Measurements from ENCODE around the gene SSBP3. TPM values are rescaled to one million over a fixed set of nuclear protein-coding genes. Genes with fewer than 3 reads are reported as not detected.

Gene SSBP3
- total RNA-seq, 1 experiment from 2014 or later, result 42.1 TPM

DNA sequence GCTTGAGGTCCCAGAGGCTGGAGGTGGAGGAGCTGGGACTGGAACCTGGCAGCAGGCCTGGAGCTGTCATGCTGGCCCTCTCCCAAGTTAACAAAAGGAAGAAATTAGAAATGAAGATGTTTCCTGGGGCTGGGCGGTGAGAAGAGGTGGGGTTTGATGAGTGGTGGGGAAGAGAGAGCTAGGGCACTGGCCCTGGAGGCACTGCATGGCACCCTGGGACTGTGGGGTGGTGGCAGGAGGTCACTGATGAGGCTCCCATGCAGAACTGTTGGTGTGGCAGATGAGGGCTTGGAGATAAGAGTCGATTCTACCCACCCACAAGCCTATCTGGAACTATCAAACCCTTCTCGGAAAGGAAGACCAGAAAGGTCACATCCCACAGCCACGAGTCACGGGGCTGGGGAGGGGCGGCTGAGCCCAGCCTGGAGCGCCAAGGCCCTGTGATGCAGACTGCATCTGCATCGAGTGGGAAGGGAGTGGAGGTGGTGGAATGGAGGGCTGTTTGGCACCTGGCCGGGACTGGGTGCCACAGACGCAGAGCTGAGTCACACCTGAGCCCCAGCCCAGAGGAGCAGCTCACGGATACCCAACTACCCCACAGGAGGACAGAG, 176.8 kb downstream of the SSBP3 start:
- Histone ChIP-seq H3K9me3 (no peaks in the 10 kb centered on the region), H3K36me3 (ENCODE audit: control insufficient read depth, insufficient read depth, low read length) (no peaks in the 10 kb centered on the region), H3K4me1 (peaks cover 13% of the 10 kb centered on the region), H3K27me3 (replicated peaks; ENCODE audit: control insufficient read depth, insufficient read depth, low read length) (no peaks in the 10 kb centered on the region), H3K4me3 (ENCODE audit: low read depth, low read length) (no peak overlapping the region)
- CTCF ChIA-PET, result no interaction called here
- BruUV-seq (replicated peaks), result no TSS peak
- Mint-ChIP-seq H3K36me3 (ENCODE audit: insufficient read depth, unreplicated experiment) (peaks cover 11% of the 10 kb centered on the region), H3K4me1 (ENCODE audit: low read depth, unreplicated experiment) (peaks cover 9% of the 10 kb centered on the region), H3K27ac (ENCODE audit: unreplicated experiment) (peak overlapping the region; percentile 65), H3K27me3 (ENCODE audit: insufficient read depth, unreplicated experiment) (no peaks in the 10 kb centered on the region), H3K4me3 (ENCODE audit: unreplicated experiment) (no peak overlapping the region), H3K9me3 (ENCODE audit: unreplicated experiment) (no peaks in the 10 kb centered on the region)
- peak; percentile 56 to 67 for DNase-seq
- POLR2A ChIA-PET, result no interaction called here
- intact Hi-C loops (cut with micrococcal nuclease; ENCODE audit: unreplicated experiment), result no loop called here
- TF ChIP-seq, protein P1, sequence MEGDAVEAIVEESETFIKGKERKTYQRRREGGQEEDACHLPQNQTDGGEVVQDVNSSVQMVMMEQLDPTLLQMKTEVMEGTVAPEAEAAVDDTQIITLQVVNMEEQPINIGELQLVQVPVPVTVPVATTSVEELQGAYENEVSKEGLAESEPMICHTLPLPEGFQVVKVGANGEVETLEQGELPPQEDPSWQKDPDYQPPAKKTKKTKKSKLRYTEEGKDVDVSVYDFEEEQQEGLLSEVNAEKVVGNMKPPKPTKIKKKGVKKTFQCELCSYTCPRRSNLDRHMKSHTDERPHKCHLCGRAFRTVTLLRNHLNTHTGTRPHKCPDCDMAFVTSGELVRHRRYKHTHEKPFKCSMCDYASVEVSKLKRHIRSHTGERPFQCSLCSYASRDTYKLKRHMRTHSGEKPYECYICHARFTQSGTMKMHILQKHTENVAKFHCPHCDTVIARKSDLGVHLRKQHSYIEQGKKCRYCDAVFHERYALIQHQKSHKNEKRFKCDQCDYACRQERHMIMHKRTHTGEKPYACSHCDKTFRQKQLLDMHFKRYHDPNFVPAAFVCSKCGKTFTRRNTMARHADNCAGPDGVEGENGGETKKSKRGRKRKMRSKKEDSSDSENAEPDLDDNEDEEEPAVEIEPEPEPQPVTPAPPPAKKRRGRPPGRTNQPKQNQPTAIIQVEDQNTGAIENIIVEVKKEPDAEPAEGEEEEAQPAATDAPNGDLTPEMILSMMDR (IDR thresholded peaks at IDR 0.05; ENCODE audit: insufficient read depth in 1 of 2, low read depth in 1 of 2, low read length in 1 of 2, severe bottlenecking in 1 of 2, unreplicated experiment in 1 of 2), result no peak

DNA sequence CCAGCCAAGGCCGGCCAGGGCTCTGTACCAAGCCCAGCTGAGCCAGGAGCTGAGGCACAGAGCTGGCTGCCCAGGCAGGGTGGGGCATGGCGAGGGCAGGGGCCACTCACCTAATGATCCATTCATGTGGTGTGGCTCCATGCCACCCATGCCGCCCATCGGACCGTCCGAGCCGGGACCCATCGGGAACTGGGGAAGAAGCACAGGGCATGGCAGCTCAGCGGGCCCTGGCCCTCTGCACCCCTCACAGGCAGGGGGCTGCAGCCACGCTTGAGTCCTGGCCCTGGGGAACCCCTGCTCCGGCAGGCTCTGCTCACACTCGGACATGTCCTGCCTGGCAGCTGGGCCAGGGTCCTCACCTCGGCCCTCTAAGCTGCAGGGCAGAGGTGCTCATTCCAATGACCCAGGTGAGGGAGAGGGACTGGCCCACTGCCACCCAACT, 177.5 kb downstream of the SSBP3 start:
- Mint-ChIP-seq H3K36me3 (ENCODE audit: insufficient read depth, unreplicated experiment) (peaks cover 17% of the 10 kb centered on the region), H3K9me3 (ENCODE audit: unreplicated experiment) (no peaks in the 10 kb centered on the region), H3K27ac (ENCODE audit: unreplicated experiment) (no peak overlapping the region), H3K4me1 (ENCODE audit: low read depth, unreplicated experiment) (peaks cover 9% of the 10 kb centered on the region), H3K4me3 (ENCODE audit: unreplicated experiment) (no peak overlapping the region), H3K27me3 (ENCODE audit: insufficient read depth, unreplicated experiment) (no peaks in the 10 kb centered on the region)
- TF ChIP-seq, protein P1 (IDR thresholded peaks at IDR 0.05; ENCODE audit: insufficient read depth in 1 of 2, low read depth in 1 of 2, low read length in 1 of 2, severe bottlenecking in 1 of 2, unreplicated experiment in 1 of 2), result no peak
- no peak for DNase-seq
- ChIA-PET POLR2A (no interaction called here), CTCF (no interaction called here)
- BruUV-seq (replicated peaks), result no TSS peak
- H3K36me3 ChIP-seq (ENCODE audit: control insufficient read depth, insufficient read depth, low read length), result no peaks in the 10 kb centered on the region
- H3K4me3 ChIP-seq (ENCODE audit: low read depth, low read length), result no peak overlapping the region
- no peaks in the 10 kb centered on the region for H3K27me3 ChIP-seq (replicated peaks; ENCODE audit: control insufficient read depth, insufficient read depth, low read length)
- peaks cover 13% of the 10 kb centered on the region for H3K4me1 ChIP-seq
- H3K9me3 ChIP-seq, result no peaks in the 10 kb centered on the region
- intact Hi-C loops (cut with micrococcal nuclease; ENCODE audit: unreplicated experiment), result no loop called here

DNA sequence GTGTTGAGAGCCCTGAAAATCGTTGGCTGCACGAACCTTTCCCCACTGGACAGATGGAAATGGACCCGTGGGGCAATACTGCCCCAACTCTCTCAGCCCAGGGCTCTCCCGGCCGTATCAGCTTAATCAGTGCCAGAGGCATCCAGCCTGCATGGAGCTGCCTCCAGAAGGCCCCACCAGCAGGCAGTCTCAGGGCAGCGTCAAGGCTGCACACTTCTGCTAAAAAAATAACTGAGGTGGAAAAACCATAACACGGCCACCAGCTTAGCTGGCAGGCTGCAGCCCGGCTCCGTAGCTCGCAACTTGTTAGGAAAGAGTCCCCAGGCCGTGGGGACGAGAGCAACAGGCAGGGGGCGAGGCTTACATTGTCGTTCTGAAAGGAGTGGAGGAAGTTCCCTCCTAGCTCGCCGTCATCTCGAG, 178.3 kb downstream of the SSBP3 start:
- no peak for DNase-seq
- no TSS peak for BruUV-seq (replicated peaks)
- Mint-ChIP-seq H3K4me1 (ENCODE audit: low read depth, unreplicated experiment) (peaks cover 9% of the 10 kb centered on the region), H3K27me3 (ENCODE audit: insufficient read depth, unreplicated experiment) (no peaks in the 10 kb centered on the region), H3K36me3 (ENCODE audit: insufficient read depth, unreplicated experiment) (peaks cover 20% of the 10 kb centered on the region), H3K27ac (ENCODE audit: unreplicated experiment) (peak overlapping the region; percentile 35), H3K9me3 (ENCODE audit: unreplicated experiment) (no peaks in the 10 kb centered on the region), H3K4me3 (ENCODE audit: unreplicated experiment) (no peak overlapping the region)
- Histone ChIP-seq H3K4me1 (peaks cover 13% of the 10 kb centered on the region), H3K36me3 (ENCODE audit: control insufficient read depth, insufficient read depth, low read length) (no peaks in the 10 kb centered on the region), H3K9me3 (no peaks in the 10 kb centered on the region), H3K4me3 (ENCODE audit: low read depth, low read length) (no peak overlapping the region), H3K27me3 (replicated peaks; ENCODE audit: control insufficient read depth, insufficient read depth, low read length) (no peaks in the 10 kb centered on the region)
- TF ChIP-seq, protein P1 (IDR thresholded peaks at IDR 0.05; ENCODE audit: insufficient read depth in 1 of 2, low read depth in 1 of 2, low read length in 1 of 2, severe bottlenecking in 1 of 2, unreplicated experiment in 1 of 2), result no peak
- ChIA-PET POLR2A (no interaction called here), CTCF (no interaction called here)
- intact Hi-C loops (cut with micrococcal nuclease; ENCODE audit: unreplicated experiment), result no loop called here
